Liver (tissue), 3 donors: Measurements from ENCODE around the gene CCDC32.

Experiments used
- ATF3 ChIP-seq: IDR thresholded peaks from 2 replicates; pipeline ENCODE4 v1.6.1; 2016; ENCODE audit warnings: antibody characterized with exemption
- EGR1 ChIP-seq, 2 donors: IDR thresholded peaks; 2 replicates each; pipeline ENCODE4 v1.6.1; 2016 to 2018; ENCODE audit warnings: antibody characterized with exemption in 2 of 2, low read depth in 2 of 2
- FOXA1 ChIP-seq: IDR thresholded peaks from 2 replicates; pipeline ENCODE4 v1.6.1; 2016; ENCODE audit warnings: antibody characterized with exemption
- JUND ChIP-seq, 2 donors: IDR thresholded peaks; 2 replicates each; pipeline ENCODE4 v1.6.1; 2016; ENCODE audit warnings: antibody characterized with exemption in 2 of 2
- NR2F2 ChIP-seq: IDR thresholded peaks from 2 replicates; pipeline ENCODE4 v1.6.1; 2016; ENCODE audit warnings: antibody characterized with exemption
- RAD21 ChIP-seq, 2 donors: IDR thresholded peaks; 2 replicates each; pipeline ENCODE4 v1.6.1; 2016; ENCODE audit warnings: antibody characterized with exemption in 2 of 2, mild to moderate bottlenecking in 2 of 2
- RXRA ChIP-seq, 2 donors: IDR thresholded peaks; 2 replicates each; pipeline ENCODE4 v1.6.1; 2017 to 2018; ENCODE audit warnings: antibody characterized with exemption in 2 of 2, mild to moderate bottlenecking in 1 of 2
- SP1 ChIP-seq: IDR thresholded peaks from 2 replicates; pipeline ENCODE4 v1.6.1; 2018; ENCODE audit warnings: antibody characterized with exemption, mild to moderate bottlenecking
- TAF1 ChIP-seq: conservative IDR thresholded peaks from 2 replicates; pipeline ENCODE4 v1.6.1; 2016; ENCODE audit warnings: antibody characterized with exemption, mild to moderate bottlenecking
- YY1 ChIP-seq: IDR thresholded peaks from 2 replicates; pipeline ENCODE4 v1.6.1; 2016; ENCODE audit warnings: antibody characterized with exemption, mild to moderate bottlenecking
- ZBTB33 ChIP-seq: IDR thresholded peaks from 2 replicates; pipeline ENCODE4 v1.6.1; 2016; ENCODE audit warnings: antibody characterized with exemption
- TF ChIP-seq, protein P1 (sequence below): IDR thresholded peaks from 2 replicates; pipeline ENCODE4 v1.6.1; 2016; ENCODE audit warnings: antibody characterized with exemption, mild to moderate bottlenecking
- TF ChIP-seq, protein P2 (sequence below): fragments of 150-350 bp; IDR thresholded peaks from 2 replicates; pipeline ENCODE4 v1.5.1; 2017; ENCODE audit warnings: improper control_type of control experiment, low read depth, low read length; ENCODE audit not compliant: missing input control
- TF ChIP-seq, protein P3 (sequence below): IDR thresholded peaks from 2 replicates; pipeline ENCODE4 v1.6.1; 2016; ENCODE audit warnings: antibody characterized with exemption
- donor health status: healthy.
- donor health status: healthy.

- TF ChIP-seq, protein P1, sequence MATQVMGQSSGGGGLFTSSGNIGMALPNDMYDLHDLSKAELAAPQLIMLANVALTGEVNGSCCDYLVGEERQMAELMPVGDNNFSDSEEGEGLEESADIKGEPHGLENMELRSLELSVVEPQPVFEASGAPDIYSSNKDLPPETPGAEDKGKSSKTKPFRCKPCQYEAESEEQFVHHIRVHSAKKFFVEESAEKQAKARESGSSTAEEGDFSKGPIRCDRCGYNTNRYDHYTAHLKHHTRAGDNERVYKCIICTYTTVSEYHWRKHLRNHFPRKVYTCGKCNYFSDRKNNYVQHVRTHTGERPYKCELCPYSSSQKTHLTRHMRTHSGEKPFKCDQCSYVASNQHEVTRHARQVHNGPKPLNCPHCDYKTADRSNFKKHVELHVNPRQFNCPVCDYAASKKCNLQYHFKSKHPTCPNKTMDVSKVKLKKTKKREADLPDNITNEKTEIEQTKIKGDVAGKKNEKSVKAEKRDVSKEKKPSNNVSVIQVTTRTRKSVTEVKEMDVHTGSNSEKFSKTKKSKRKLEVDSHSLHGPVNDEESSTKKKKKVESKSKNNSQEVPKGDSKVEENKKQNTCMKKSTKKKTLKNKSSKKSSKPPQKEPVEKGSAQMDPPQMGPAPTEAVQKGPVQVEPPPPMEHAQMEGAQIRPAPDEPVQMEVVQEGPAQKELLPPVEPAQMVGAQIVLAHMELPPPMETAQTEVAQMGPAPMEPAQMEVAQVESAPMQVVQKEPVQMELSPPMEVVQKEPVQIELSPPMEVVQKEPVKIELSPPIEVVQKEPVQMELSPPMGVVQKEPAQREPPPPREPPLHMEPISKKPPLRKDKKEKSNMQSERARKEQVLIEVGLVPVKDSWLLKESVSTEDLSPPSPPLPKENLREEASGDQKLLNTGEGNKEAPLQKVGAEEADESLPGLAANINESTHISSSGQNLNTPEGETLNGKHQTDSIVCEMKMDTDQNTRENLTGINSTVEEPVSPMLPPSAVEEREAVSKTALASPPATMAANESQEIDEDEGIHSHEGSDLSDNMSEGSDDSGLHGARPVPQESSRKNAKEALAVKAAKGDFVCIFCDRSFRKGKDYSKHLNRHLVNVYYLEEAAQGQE = no peak
- TF ChIP-seq, protein P2, sequence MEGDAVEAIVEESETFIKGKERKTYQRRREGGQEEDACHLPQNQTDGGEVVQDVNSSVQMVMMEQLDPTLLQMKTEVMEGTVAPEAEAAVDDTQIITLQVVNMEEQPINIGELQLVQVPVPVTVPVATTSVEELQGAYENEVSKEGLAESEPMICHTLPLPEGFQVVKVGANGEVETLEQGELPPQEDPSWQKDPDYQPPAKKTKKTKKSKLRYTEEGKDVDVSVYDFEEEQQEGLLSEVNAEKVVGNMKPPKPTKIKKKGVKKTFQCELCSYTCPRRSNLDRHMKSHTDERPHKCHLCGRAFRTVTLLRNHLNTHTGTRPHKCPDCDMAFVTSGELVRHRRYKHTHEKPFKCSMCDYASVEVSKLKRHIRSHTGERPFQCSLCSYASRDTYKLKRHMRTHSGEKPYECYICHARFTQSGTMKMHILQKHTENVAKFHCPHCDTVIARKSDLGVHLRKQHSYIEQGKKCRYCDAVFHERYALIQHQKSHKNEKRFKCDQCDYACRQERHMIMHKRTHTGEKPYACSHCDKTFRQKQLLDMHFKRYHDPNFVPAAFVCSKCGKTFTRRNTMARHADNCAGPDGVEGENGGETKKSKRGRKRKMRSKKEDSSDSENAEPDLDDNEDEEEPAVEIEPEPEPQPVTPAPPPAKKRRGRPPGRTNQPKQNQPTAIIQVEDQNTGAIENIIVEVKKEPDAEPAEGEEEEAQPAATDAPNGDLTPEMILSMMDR = no peak
- TF ChIP-seq ATF3 (no peak), RAD21 (IDR thresholded peaks at IDR 0.05) (no peak), EGR1 (IDR thresholded peaks at IDR 0.05; ENCODE audit: low read depth in 2 of 2) (no peak), YY1 (no peak), SP1 (no peak), TAF1 (no peak), JUND (IDR thresholded peaks at IDR 0.05) (no peak), ZBTB33 (no peak), RXRA (IDR thresholded peaks at IDR 0.05) (no peak), NR2F2 (no peak), FOXA1 (no peak)
- TF ChIP-seq, protein P3, sequence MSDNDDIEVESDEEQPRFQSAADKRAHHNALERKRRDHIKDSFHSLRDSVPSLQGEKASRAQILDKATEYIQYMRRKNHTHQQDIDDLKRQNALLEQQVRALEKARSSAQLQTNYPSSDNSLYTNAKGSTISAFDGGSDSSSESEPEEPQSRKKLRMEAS = no peak
Observed at GRCh38 chr15:40562691-40563090, 2.2 kb downstream of the CCDC32 start.
